KMS-11 (cell line): ENCODE measurements around the gene VAV3.
"Not testable (repeated sequence)": the region's sequence is repeated elsewhere in the genome, so short reads cannot be mapped to it uniquely, and the experiment has no call there.

ENCODE experiments used
- H2AFZ ChIP-seq: fragments of 200-600 bp; sonication (generic); 2 replicates; pipeline ENCODE4 v1.6.1; 2016; ENCODE audit warnings: antibody characterized with exemption, mixed run types, low read depth
- H3K27ac ChIP-seq: fragments of 200-600 bp; sonication (generic); 2 replicates; pipeline ENCODE4 v1.6.1; 2016; ENCODE audit warnings: mild to moderate bottlenecking, mixed run types
- H3K27me3 ChIP-seq: fragments of 200-600 bp; sonication (generic); 2 replicates; pipeline ENCODE4 v1.6.1; 2017; ENCODE audit warnings: mild to moderate bottlenecking, low read depth, mixed run types, moderate library complexity; ENCODE audit not compliant: insufficient read depth
- H3K36me3 ChIP-seq: fragments of 200-600 bp; sonication (generic); 2 replicates; pipeline ENCODE4 v1.6.1; 2017; ENCODE audit warnings: mild to moderate bottlenecking, mixed run types; ENCODE audit not compliant: insufficient read depth
- H3K4me1 ChIP-seq: fragments of 200-600 bp; sonication (generic); 2 replicates; pipeline ENCODE4 v1.6.1; 2016; ENCODE audit warnings: mild to moderate bottlenecking, low read depth, mixed run types; ENCODE audit not compliant: poor library complexity, severe bottlenecking
- H3K4me2 ChIP-seq: fragments of 200-600 bp; sonication (generic); 2 replicates; pipeline ENCODE4 v1.7.0; 2016; ENCODE audit warnings: mild to moderate bottlenecking, mixed run types
- H3K4me3 ChIP-seq: fragments of 200-600 bp; sonication (generic); IDR thresholded peaks from 2 replicates; pipeline ENCODE4 v1.6.1; 2017; ENCODE audit warnings: low read depth, low read length, mixed read lengths; ENCODE audit not compliant: insufficient read depth
- H3K79me2 ChIP-seq: fragments of 200-600 bp; sonication (generic); 2 replicates; pipeline ENCODE4 v1.6.1; 2016; ENCODE audit warnings: low read depth, mixed run types; ENCODE audit not compliant: insufficient read depth
- H3K9ac ChIP-seq: fragments of 200-600 bp; sonication (generic); 2 replicates; pipeline ENCODE4 v1.6.1; 2016; ENCODE audit warnings: mild to moderate bottlenecking, mixed run types
- H4K20me1 ChIP-seq: fragments of 200-600 bp; sonication (generic); 2 replicates; pipeline ENCODE4 v1.6.1; 2016; ENCODE audit warnings: mild to moderate bottlenecking, mixed run types; ENCODE audit not compliant: insufficient read depth
- TF ChIP-seq, protein P1 (sequence below): fragments of 200-600 bp; sonication (generic); conservative IDR thresholded peaks from 2 replicates; pipeline ENCODE4 v1.6.1; 2017; ENCODE audit warnings: low read depth, mild to moderate bottlenecking, antibody characterized with exemption, low read length, moderate library complexity, mixed read lengths

Gene VAV3

GRCh38 chr1:107724648-107725047 lies 240.3 kb downstream of the VAV3 start:
- no peaks in the 10 kb centered on the region for H3K36me3 ChIP-seq
- no peaks in the 10 kb centered on the region for H3K79me2 ChIP-seq
- H3K4me2 ChIP-seq = no peak overlapping the region
- no peak overlapping the region for H2AFZ ChIP-seq
- no peak overlapping the region for H3K27ac ChIP-seq
- H3K9ac ChIP-seq = no peak overlapping the region
- H3K4me3 ChIP-seq = no peak overlapping the region
- H3K27me3 ChIP-seq = no peaks in the 10 kb centered on the region
- no peaks in the 10 kb centered on the region for H3K4me1 ChIP-seq
- TF ChIP-seq, protein P1, sequence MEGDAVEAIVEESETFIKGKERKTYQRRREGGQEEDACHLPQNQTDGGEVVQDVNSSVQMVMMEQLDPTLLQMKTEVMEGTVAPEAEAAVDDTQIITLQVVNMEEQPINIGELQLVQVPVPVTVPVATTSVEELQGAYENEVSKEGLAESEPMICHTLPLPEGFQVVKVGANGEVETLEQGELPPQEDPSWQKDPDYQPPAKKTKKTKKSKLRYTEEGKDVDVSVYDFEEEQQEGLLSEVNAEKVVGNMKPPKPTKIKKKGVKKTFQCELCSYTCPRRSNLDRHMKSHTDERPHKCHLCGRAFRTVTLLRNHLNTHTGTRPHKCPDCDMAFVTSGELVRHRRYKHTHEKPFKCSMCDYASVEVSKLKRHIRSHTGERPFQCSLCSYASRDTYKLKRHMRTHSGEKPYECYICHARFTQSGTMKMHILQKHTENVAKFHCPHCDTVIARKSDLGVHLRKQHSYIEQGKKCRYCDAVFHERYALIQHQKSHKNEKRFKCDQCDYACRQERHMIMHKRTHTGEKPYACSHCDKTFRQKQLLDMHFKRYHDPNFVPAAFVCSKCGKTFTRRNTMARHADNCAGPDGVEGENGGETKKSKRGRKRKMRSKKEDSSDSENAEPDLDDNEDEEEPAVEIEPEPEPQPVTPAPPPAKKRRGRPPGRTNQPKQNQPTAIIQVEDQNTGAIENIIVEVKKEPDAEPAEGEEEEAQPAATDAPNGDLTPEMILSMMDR = no peak
- no peaks in the 10 kb centered on the region for H4K20me1 ChIP-seq

GRCh38 chr1:107720210-107720609 lies 244.8 kb downstream of the VAV3 start:
- H4K20me1 ChIP-seq, H3K4me1 ChIP-seq, H3K4me2 ChIP-seq, H3K9ac ChIP-seq, H3K79me2 ChIP-seq, H3K4me3 ChIP-seq, H2AFZ ChIP-seq, H3K36me3 ChIP-seq, H3K27ac ChIP-seq, H3K27me3 ChIP-seq: not testable (repeated sequence)

DNA sequence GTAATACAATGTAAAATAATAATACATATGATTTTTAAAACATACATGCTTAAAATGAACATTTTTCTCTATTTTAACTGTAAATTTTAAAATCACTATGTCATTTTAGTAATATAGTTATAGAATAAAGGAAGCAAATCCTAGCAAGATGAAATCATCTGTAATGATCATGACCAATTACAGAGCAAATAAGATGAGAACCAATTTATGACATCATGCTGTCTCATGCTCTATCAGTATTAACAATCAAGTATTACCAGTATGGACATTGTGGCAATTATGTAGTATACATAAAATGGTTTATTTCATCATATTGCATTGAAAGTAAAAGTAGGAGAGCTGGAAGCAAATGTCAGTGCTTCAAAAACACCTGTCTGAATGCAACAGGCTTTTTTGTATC lies 255.0 kb downstream of the VAV3 start:
- TF ChIP-seq, protein P1 = no peak
- Histone ChIP-seq H3K9ac (no peak overlapping the region), H3K79me2 (no peaks in the 10 kb centered on the region), H3K4me1 (peaks cover 29% of the 10 kb centered on the region), H3K4me3 (no peak overlapping the region), H2AFZ (no peak overlapping the region), H4K20me1 (no peaks in the 10 kb centered on the region), H3K4me2 (no peak overlapping the region), H3K27ac (no peak overlapping the region), H3K36me3 (no peaks in the 10 kb centered on the region), H3K27me3 (no peaks in the 10 kb centered on the region)

GRCh38 chr1:107707111-107707510 lies 257.9 kb downstream of the VAV3 start:
- Histone ChIP-seq H3K9ac (no peak overlapping the region), H3K4me3 (no peak overlapping the region), H3K79me2 (no peaks in the 10 kb centered on the region), H2AFZ (no peak overlapping the region), H3K27ac (peak overlapping the region; percentile 49; the same call in 1 of the 2 replicates), H3K27me3 (no peaks in the 10 kb centered on the region), H4K20me1 (no peaks in the 10 kb centered on the region), H3K36me3 (no peaks in the 10 kb centered on the region), H3K4me1 (peaks cover 29% of the 10 kb centered on the region), H3K4me2 (peak overlapping the region; percentile 76)
- TF ChIP-seq, protein P1 = no peak

- Histone ChIP-seq H3K9ac (no peak overlapping the region), H4K20me1 (no peaks in the 10 kb centered on the region), H3K4me1 (peaks cover 29% of the 10 kb centered on the region), H3K27me3 (no peaks in the 10 kb centered on the region), H2AFZ (0 out of 2 replicates have a peak overlapping the region, but pooled peaks have one; percentile 1), H3K4me2 (peak overlapping the region; percentile 76), H3K36me3 (no peaks in the 10 kb centered on the region), H3K27ac (peak overlapping the region; percentile 49; the same call in 1 of the 2 replicates), H3K79me2 (no peaks in the 10 kb centered on the region), H3K4me3 (no peak overlapping the region)
- TF ChIP-seq, protein P1 = no peak
Measured at GRCh38 chr1:107706182-107706581, 258.8 kb downstream of the VAV3 start.
